ENCODE data around the gene MPC2.
A peak's percentile ranks its signal among the peaks of the same experiment; 100 is the strongest.
"Not testable (repeated sequence)": the region's sequence is repeated elsewhere in the genome, so short reads cannot be mapped to it uniquely, and the experiment has no call there.

MPC2 gene

GRCh38 chr1:167934426-167935215 lies 2.3 kb downstream of the MPC2 start:
- no peak for DNase-seq

DNA sequence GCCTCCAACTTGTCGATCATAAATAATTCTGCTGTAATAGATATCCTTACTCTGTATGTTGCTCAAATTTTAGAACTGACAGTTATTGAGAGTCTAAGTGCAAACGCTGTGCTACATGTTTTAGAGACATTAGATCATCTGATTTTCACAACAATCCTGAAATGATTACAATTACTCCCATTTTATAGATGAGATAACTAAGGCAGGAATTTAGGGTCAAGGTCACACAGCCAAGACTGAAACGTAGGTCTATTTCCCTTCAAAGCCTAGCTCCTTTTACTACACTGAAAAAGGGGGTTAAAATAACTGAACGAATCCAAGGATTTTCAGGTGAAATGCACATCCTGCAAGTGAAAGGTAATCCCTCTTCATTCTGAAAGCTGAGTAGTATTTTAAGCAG lies 3.1 kb downstream of the MPC2 start:
- DNase-seq = no peak

DNA sequence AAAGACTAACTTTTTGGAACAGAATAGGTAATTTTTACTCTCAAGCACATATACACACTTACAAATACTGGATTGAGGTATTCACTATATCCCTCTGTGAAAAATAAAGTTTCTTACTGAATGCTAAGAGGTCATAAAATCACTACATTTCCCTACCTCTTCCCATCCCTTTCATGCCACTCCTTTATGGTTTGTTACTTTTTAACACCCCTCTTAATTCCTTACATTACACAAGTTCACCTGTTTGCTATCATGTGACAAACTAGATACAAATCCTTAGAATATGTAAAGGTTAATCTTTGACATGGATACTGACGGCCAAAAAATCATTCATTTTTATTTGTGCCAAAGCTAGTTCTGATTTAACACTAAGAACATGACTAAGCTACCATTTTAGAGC lies 7.1 kb downstream of the MPC2 start:
- no peak for DNase-seq

- DNase-seq = not testable (repeated sequence)
These were observed 8.0 kb downstream of the MPC2 start for GRCh38 chr1:167928919-167929318.

- no peak for DNase-seq
These were observed 8.4 kb downstream of the MPC2 start for GRCh38 chr1:167928457-167928852.

GRCh38 chr1:167927046-167927754 lies 9.7 kb downstream of the MPC2 start:
- no peak for DNase-seq

DNA sequence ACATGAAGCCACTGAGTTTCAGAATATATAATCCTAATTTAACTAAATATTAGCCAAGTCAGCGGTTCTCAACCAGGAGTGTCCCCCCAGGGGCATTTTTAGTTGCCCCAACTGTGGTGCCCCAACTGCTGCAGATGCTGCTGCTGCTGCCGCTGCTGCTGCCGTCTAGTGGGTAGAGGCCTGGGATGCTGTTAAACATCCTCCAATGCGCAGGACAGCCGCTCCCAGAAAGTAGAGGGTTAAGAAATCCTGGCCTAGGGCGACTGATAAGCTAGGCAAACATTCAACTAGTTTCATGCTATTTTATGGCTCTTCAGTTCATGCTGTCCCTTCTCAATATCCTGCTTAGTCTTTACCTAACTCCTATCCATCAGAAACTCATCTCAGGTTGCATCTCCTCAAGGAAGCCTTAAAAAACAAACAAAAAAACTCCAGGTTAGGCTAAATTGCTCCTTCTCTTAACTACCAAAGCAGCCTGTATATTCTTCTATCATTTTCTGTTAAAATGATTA lies 10.3 kb downstream of the MPC2 start:
- DNase-seq = no peak

DNA sequence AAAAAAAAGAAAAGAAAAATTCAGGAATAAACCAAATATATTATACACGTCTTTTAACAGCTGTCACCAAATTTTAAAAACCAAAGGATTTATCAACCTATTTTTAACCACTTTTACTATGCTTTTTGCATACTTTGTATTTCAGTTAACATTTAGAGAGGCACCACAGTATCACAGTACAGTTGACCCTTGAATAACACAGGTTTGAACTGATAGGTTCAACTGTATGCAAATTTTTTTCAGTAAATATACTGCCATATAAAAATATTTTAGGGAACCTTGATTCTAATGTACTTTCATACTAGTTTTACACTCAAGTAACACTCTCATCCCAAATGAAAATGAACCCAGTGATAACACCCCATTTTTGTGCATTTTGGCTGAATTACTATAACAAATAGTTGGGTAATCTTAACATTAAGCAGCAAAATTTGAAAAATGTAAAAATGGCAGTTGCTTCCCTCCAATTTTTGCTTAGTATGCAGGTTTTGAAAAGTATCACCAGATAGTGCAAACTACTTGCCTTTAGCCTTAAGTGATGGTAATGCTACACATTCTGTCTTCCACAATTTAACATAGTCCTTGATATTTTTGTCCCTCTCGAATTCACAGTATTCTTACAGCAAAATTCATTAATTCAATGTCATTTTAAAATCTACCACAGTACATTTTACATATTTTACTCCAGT lies 12.2 kb downstream of the MPC2 start:
- DNase-seq = no peak

- no peak for DNase-seq
These were observed 12.8 kb downstream of the MPC2 start for GRCh38 chr1:167924102-167924501.

DNA sequence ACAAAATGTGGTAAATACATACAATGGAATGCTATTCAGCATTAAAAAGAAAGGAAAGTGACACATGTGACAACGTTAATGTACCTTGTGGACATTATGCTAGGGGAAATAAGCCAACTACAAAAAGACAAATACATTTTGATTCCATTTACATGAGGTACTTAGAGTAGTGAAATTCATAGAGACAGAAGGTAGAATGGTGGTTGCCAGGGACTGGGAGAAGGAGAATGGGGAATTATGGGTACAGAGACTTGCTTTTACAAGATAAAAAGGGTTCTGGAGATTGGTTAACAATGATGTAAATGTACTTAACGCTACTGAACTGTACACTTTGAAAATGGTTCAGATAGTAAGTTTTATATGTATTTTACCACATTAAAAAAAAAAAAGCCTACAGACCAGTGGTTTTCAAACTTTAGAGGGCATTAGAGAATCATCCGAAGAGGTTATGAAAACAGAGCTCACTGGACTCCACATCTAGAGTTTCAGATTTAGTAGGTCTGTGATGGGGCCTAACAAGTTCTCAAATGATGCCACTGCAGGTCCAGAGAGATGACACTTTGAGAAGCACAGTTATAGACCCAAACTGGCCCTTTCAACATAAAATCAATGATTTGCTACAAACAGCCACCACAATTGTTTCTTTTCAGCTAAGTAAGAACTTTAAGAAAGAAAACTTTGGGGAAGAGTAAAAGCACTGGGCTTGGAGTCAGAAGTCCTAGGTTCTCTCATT lies 13.4 kb downstream of the MPC2 start:
- no peak for DNase-seq

DNA sequence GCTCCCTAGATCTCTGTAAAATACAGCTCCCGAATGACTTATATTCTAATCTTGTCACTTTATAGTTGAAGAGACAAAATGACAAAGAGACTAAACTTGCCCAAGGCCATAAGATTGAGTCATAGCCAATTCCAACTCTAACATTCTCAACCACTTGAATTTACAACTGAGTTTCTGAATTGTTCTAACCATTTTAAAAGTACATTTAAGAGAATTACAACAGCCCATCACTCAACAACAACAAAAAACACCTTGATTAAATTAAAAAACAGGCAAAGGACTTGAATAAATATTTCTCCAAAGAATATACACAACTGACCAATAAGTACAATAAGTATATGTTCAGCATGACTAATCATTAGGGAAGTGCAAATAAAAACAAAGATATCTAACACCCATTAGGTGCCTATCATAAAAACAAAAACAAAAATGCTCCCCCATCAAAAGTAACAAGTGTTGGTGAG lies 14.2 kb downstream of the MPC2 start:
- DNase-seq = no peak

DNA sequence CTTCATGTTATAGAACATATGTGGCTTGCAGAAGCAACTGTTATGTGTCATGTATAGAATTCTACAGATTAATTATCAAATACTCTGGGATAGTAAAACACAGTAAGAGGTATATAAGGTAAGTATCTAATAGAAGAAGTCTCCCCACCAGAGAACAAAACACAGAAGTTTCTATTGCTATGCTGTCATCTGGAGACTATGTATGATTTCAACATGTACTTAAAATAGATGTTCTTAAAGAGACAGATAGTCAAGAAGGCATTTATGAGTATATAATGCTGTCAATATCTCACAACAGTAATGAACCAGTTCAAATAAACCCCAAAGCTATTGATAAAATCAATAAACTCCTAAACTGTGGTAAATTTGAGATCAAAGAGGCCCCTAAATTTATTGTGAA lies 14.8 kb downstream of the MPC2 start:
- DNase-seq = no peak

DNA sequence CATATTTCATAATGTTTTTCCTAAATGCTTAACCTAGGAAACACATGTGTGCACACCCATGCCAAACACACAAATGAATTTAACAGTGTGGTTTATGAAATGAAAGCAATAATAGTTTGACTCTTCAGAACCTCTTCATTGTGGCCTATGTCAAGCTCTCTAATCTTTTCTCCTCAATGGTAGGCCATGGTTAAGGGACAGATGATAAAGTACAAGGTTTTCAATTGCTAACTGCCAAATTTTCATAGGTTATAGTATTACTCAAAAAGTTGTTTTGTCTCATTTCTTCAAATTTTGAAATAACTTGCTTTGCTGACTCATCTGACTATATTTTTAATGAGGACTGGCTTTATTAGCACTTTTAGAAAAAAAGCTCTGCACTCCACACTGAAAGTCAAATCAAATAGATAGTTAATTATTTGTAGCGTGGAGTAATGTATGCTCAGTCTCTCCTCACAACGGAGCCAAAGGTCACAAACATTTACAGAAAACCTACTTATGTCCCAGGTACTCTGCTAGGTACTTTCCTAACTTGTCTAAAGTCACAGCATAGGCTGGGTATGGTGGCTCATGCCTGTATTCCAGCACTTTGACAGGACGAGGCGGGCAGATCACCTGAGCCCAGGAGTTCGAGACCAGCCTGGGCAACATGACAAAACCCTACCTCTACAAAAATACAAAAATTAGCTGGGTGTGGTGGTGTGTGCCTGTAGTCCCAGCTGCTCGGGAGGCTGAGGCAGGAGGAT lies 19.9 kb downstream of the MPC2 start:
- no peak for DNase-seq

- DNase-seq = no peak
These were observed 21.3 kb downstream of the MPC2 start for GRCh38 chr1:167915569-167915968.

DNA sequence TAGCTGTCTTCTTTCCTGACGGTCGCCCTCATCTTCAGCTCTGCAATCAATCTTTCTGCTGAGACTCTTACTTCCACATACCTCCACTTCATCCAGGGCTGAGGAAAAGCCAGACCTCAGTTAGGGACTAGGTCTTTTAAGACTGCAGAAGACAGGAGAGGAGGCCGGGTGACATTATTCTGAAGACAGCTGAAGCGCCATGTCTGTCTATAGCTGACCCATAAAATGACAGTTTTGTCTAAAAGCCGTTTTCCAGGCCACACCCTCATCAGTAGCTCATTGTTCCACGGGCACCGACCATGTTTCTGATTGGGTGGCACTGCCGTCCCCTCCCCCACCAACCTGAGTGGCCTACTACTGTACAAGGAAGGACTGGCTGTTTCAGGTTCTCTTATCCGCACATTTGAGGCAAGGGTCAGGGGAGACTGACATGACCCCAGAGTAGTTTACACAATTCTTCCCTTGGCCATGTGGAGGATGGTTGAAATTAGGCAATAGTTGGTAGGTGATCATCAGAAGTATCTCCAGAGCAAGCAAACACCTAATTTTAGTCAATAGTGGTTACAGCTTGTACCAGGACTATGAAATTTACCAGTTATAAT lies 22.9 kb downstream of the MPC2 start, which contains the start of gene ADCY10:
Gene ADCY10 (minus strand): TSS at position 240 of the 602 bp plus-strand sequence. CDS start 8,994 bp downstream, outside the sequence.
- DNase-seq = no peak

GRCh38 chr1:167912294-167912693 lies 24.6 kb downstream of the MPC2 start:
- no peak for DNase-seq

GRCh38 chr1:167911413-167911812 lies 25.5 kb downstream of the MPC2 start:
- DNase-seq = no peak

GRCh38 chr1:167910530-167910929 lies 26.3 kb downstream of the MPC2 start:
- no peak for DNase-seq

DNA sequence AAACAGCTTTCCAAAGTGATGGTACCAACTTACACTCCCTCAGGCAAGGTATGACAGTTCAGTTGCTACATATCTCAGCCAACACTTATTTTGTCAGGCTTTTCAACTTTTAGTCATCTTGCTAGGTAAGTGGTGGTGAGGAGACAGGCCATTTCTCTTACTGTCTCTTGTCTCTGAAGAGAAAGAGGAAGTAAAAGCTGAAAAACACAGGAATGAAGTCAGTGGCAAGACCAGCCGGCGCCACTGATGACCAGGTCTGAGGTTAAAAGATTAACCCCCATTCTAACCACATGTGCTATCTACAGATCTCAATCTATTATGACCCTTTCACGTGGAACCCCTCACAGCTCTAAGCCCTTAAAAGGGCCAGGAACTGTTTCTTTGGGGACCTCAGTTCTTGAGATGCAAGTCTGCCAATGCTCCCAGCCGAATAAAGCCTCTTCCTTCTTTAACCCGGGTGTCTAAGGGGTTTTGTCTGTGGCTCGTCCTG lies 27.1 kb downstream of the MPC2 start:
- no peak for DNase-seq

DNA sequence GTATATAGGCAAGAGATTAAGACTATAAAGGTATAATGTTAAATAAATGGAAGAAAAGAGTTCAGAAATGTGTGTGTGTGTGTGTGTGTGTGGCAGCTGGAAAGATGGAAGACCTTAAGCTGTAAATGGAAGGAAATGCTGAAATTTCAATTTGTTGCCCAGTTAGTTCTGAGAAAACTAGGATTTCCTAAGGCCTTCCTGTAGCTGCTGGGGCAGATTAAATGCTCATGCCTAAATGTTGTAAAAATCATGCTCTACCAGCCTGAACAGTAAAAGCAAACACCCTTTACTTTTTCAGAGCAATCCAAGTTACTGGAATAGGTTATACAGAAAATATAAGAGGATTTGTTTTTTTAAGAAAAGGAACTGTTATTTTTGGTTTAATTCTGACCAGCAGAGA lies 31.2 kb downstream of the MPC2 start:
- no peak for DNase-seq

DNA sequence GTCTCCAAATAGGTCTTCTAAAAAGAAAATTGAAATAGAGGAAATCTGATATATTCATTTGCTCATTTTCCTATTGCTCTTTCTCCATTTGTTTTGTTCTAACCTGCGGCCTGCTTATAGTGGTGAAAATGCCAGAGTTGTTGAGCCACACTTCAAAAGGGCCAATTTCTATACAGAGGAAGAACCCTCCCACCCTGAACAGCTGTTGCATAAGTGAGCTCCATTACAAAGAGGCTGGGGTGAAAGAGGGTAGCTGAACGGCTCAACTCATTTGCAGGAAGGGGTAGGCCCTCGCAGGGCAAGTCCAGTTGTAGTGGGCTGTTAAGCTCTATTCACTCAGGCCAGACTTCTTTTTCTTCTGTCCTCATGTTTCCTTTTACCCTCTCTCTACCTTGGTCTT lies 31.7 kb downstream of the MPC2 start:
- peak in 1 of 2 experiments; percentile 33 for DNase-seq

Measured in NCI-H187 (cell line).